ENCODE data around the gene C17orf50. TPM values are rescaled to one million over a fixed set of nuclear protein-coding genes. Genes with fewer than 3 reads are reported as not detected.

The C17orf50 gene
- total RNA-seq, 4 donors from 2014 or later: not detected

DNA sequence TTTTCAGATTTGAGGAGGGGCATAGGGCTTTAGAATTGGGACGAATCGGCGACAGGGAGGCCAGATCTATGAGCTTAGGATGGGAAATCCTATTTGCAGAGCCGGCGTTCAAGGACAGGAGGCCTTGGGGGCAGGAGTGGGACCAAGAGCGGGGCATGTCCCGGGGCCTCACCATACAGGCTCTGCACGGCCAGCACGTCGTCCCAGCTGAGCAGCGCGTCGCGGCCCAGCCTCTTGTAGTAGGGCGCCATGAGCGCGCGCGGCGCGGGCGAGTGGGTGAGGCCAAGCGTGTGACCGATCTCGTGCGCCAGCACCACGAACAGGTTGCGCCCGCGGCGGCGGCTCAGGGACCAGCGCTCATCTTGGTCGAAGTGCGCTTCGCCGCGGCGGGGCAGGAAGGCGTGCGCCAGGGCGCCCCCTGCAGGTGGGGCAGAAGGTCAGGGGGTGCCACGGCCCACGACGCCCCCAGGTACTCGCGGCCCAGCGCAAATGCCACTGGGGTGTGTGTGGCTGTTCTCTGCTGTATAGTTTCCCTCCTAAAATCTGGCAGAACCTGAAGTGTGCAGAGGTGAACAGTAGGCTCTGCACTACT, 9.3 kb downstream of the C17orf50 start:
- no peak for DNase-seq (ENCODE audit: low spot score in 2 of 2)

DNA sequence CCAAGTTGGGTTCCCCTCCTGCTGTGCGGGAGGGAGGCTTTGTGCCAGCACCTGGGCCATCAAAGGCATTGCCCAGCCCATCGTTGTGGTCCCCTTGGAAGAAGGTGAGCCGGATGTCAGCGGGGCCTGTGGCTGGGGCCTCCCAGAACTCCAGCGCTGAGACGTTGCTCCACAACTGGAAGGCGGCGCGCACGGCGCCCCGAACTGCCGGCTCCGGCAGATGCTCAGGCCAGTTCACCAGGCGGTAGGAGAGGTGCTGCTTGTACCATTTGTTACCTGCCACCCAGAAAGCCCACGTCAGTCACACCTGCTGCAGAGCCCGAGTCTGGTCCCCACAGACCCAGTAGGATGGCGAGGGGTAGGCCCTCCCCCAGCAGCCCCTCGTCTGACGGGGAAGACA, 12.4 kb downstream of the C17orf50 start:
- TF ChIP-seq, protein P1, sequence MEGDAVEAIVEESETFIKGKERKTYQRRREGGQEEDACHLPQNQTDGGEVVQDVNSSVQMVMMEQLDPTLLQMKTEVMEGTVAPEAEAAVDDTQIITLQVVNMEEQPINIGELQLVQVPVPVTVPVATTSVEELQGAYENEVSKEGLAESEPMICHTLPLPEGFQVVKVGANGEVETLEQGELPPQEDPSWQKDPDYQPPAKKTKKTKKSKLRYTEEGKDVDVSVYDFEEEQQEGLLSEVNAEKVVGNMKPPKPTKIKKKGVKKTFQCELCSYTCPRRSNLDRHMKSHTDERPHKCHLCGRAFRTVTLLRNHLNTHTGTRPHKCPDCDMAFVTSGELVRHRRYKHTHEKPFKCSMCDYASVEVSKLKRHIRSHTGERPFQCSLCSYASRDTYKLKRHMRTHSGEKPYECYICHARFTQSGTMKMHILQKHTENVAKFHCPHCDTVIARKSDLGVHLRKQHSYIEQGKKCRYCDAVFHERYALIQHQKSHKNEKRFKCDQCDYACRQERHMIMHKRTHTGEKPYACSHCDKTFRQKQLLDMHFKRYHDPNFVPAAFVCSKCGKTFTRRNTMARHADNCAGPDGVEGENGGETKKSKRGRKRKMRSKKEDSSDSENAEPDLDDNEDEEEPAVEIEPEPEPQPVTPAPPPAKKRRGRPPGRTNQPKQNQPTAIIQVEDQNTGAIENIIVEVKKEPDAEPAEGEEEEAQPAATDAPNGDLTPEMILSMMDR (IDR thresholded peaks at IDR 0.05): no peak
- no peak for TF ChIP-seq POLR2AphosphoS5 (IDR thresholded peaks at IDR 0.05)
- no peak for TF ChIP-seq POLR2A (IDR thresholded peaks at IDR 0.05)
- H3K36me3 ChIP-seq: peaks cover 2% of the 10 kb centered on the region
- H3K9me3 ChIP-seq: no peaks in the 10 kb centered on the region
- peaks cover 11% of the 10 kb centered on the region for H3K4me1 ChIP-seq
- H3K27ac ChIP-seq: no peak overlapping the region
- no peak for DNase-seq (ENCODE audit: low spot score in 2 of 2)
- no peak overlapping the region for H3K4me3 ChIP-seq
- 77% methylated on average over 4 of the region's 20 CpGs for WGBS
- H3K27me3 ChIP-seq: no peaks in the 10 kb centered on the region

More for the DNA sequence above, 9.3 kb downstream of the C17orf50 start:
- WGBS: 90% methylated on average over 24 of the region's 48 CpGs
- no peaks in the 10 kb centered on the region for H3K9me3 ChIP-seq
- no peaks in the 10 kb centered on the region for H3K36me3 ChIP-seq
- H3K27me3 ChIP-seq: no peaks in the 10 kb centered on the region
- TF ChIP-seq POLR2AphosphoS5 (IDR thresholded peaks at IDR 0.05) (no peak), EP300 (IDR thresholded peaks at IDR 0.05) (no peak), POLR2A (IDR thresholded peaks at IDR 0.05) (no peak)
- TF ChIP-seq, protein P1 (IDR thresholded peaks at IDR 0.05): no peak
- no peak overlapping the region for H3K27ac ChIP-seq
- H3K4me3 ChIP-seq: no peak overlapping the region
- peaks cover under 1% of the 10 kb centered on the region for H3K4me1 ChIP-seq

DNA sequence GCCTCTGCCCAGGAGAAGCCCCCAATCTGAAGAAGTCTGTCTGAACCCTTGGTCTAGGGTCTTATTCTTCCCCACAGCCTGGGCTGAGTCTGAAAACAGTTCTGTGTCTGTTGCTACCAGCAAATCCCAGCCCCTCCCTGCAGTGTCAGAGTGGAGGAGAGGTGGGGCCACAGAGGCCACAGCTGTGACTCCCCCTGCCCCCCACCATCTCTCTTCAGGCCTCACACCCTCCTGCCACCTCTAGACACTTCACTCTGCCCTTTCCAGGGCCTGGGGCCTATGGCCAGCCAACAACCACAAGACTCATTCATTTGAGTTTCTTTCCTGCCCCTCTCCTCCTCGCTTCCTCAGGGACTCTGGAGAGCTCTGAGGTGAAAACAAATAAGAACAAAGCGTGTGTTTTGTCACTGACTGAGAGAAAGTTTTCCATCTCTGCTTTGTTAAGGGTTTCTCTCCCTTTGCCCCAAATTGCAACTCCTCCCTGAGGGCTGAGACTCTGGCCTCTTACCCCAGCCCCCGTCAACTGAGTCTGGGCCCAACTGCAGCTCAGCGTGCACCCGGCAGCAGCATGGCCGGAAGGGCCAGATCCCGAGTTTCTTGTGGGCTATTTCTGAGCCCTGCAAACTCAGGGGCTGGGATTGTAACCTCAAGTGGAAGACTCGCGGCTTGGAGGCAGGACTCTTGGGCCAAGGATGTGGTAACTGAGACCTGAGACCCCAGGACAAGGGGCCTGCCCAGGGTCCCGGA, 13.2 kb downstream of the C17orf50 start:
- H3K27me3 ChIP-seq: no peaks in the 10 kb centered on the region
- no peak for TF ChIP-seq POLR2AphosphoS5 (IDR thresholded peaks at IDR 0.05)
- no peak for TF ChIP-seq POLR2A (IDR thresholded peaks at IDR 0.05)
- TF ChIP-seq, protein P1 (IDR thresholded peaks at IDR 0.05): no peak
- no peak for TF ChIP-seq EP300 (IDR thresholded peaks at IDR 0.05)
- no peak overlapping the region for H3K4me3 ChIP-seq
- WGBS: 52% methylated on average over 7 of the region's 10 CpGs
- DNase-seq (ENCODE audit: low spot score in 2 of 2): no peak
- no peak overlapping the region for H3K27ac ChIP-seq
- H3K9me3 ChIP-seq: no peaks in the 10 kb centered on the region
- peaks cover 11% of the 10 kb centered on the region for H3K4me1 ChIP-seq
- H3K36me3 ChIP-seq: peaks cover 2% of the 10 kb centered on the region

DNA sequence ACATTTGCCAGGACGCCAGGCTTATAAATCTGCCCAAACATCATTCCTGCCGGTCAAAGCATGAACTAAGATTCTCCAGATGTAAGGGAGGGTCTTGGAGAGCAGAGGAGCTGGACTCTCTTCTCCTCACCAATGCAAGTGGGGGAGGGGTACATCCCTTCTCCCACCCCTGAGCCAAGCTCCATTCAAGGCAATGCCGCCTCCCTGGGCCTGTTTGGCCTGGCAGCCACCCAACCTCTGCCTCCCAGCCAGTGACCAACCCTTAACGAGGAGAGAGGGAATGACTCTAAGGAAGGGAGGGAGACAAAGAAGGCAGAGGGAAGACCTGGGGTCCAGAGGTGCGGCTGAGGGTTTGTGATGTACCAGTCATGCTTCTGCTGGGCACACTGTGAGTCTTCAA, 13.8 kb downstream of the C17orf50 start:
- Histone ChIP-seq H3K27ac (no peak overlapping the region), H3K36me3 (peaks cover 4% of the 10 kb centered on the region), H3K4me3 (no peak overlapping the region), H3K9me3 (no peaks in the 10 kb centered on the region), H3K4me1 (peaks cover 11% of the 10 kb centered on the region), H3K27me3 (no peaks in the 10 kb centered on the region)
- DNase-seq (ENCODE audit: low spot score in 2 of 2): no peak
- TF ChIP-seq POLR2A (IDR thresholded peaks at IDR 0.05) (no peak), EP300 (IDR thresholded peaks at IDR 0.05) (no peak), POLR2AphosphoS5 (IDR thresholded peaks at IDR 0.05) (no peak)
- TF ChIP-seq, protein P1 (IDR thresholded peaks at IDR 0.05): no peak
- WGBS: 50% methylated on average over 5 of the region's 5 CpGs

DNA sequence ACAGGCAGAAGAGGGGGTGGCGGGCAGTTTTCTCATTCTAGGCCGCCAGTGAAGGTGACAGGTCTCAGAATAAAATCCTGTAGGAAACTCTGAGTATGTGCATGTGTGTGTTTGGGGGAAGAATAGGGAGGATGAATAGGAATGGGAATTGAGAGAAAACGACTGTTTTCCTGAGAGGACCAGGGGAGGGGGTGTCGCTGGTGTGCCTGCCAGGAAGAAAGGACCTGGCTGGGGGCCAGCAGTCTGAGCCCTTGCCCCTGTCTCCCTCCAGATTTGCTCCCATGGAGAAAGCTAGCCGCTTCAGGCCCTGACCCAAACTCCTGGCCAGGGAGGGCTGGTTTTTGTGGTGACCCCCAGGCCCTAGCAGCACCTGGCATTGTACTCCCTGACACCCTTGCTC, 14.4 kb downstream of the C17orf50 start:
- Histone ChIP-seq H3K36me3 (peaks cover 4% of the 10 kb centered on the region), H3K4me3 (no peak overlapping the region), H3K9me3 (no peaks in the 10 kb centered on the region), H3K27me3 (no peaks in the 10 kb centered on the region), H3K4me1 (peaks cover 11% of the 10 kb centered on the region), H3K27ac (no peak overlapping the region)
- TF ChIP-seq POLR2A (IDR thresholded peaks at IDR 0.05) (no peak), EP300 (IDR thresholded peaks at IDR 0.05) (no peak), POLR2AphosphoS5 (IDR thresholded peaks at IDR 0.05) (no peak)
- TF ChIP-seq, protein P1 (IDR thresholded peaks at IDR 0.05): no peak
- WGBS: 73% methylated on average over 5 of the region's 5 CpGs
- no peak for DNase-seq (ENCODE audit: low spot score in 2 of 2)
